IMR-90 (cell line): ENCODE results near the gene HEATR9.

ENCODE experiments used
- POLR2A ChIP-seq: IDR thresholded peaks from 2 replicates; pipeline ENCODE4 v1.6.1; 2012; ENCODE audit warnings: mild to moderate bottlenecking, low read depth, low read length
- RAD21 ChIP-seq: IDR thresholded peaks from 2 replicates; pipeline ENCODE4 v1.6.1; 2012; ENCODE audit warnings: low read length, improper control_type of control experiment
- RCOR1 ChIP-seq: IDR thresholded peaks from 2 replicates; pipeline ENCODE4 v1.6.1; 2012; ENCODE audit warnings: mild to moderate bottlenecking, low read length, improper control_type of control experiment; ENCODE audit not compliant: insufficient replicate concordance
- RFX5 ChIP-seq: IDR thresholded peaks from 2 replicates; pipeline ENCODE4 v1.8.0; 2012; ENCODE audit warnings: low read depth, mild to moderate bottlenecking, low read length, moderate library complexity
- TF ChIP-seq, protein P1 (sequence below): conservative IDR thresholded peaks from 2 replicates; pipeline ENCODE4 v1.5.1; 2012; ENCODE audit warnings: mild to moderate bottlenecking, low read depth, low read length, improper control_type of control experiment
- TF ChIP-seq, protein P2 (sequence below): fragments of 150-350 bp; IDR thresholded peaks from 2 replicates; pipeline ENCODE4 v1.6.1; 2017; ENCODE audit warnings: mild to moderate bottlenecking, antibody characterized with exemption, low read length, low read depth

DNA sequence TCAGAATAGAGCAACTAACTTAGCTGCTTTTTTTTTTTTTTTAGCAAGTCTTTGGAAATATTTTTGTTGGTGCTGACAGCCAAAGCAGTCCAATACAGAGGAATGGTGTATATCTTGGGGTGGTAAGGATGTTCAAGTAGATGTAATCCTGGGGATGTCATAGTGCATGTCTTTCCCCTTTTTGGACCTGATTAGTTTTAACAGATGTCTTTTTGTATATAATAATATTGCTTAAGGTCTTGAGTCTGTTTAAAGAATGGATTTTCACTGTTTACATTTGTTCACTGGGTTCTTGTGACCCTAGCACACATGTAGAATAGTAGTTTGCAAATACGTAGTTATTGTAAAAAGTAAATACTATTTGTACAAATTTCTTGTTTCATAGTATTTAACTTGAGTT is 51.5 kb downstream of the HEATR9 start:
- TF ChIP-seq, protein P1, sequence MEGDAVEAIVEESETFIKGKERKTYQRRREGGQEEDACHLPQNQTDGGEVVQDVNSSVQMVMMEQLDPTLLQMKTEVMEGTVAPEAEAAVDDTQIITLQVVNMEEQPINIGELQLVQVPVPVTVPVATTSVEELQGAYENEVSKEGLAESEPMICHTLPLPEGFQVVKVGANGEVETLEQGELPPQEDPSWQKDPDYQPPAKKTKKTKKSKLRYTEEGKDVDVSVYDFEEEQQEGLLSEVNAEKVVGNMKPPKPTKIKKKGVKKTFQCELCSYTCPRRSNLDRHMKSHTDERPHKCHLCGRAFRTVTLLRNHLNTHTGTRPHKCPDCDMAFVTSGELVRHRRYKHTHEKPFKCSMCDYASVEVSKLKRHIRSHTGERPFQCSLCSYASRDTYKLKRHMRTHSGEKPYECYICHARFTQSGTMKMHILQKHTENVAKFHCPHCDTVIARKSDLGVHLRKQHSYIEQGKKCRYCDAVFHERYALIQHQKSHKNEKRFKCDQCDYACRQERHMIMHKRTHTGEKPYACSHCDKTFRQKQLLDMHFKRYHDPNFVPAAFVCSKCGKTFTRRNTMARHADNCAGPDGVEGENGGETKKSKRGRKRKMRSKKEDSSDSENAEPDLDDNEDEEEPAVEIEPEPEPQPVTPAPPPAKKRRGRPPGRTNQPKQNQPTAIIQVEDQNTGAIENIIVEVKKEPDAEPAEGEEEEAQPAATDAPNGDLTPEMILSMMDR = no peak
- TF ChIP-seq POLR2A = no peak
- no peak for TF ChIP-seq RCOR1
- TF ChIP-seq, protein P2, sequence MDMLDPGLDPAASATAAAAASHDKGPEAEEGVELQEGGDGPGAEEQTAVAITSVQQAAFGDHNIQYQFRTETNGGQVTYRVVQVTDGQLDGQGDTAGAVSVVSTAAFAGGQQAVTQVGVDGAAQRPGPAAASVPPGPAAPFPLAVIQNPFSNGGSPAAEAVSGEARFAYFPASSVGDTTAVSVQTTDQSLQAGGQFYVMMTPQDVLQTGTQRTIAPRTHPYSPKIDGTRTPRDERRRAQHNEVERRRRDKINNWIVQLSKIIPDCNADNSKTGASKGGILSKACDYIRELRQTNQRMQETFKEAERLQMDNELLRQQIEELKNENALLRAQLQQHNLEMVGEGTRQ = no peak
- TF ChIP-seq RAD21 = no peak
- TF ChIP-seq RFX5 = no peak
